Hepatocyte (in vitro differentiated cells): ENCODE results near the gene SLC5A4.

Experiments
- EZH2 ChIP-seq: fragments of 200-600 bp; sonication (generic); IDR thresholded peaks from 2 replicates; pipeline ENCODE4 v1.6.1; 2016; ENCODE audit warnings: antibody characterized with exemption, mild to moderate bottlenecking, borderline replicate concordance
- TF ChIP-seq, protein P1 (sequence below): fragments of 200-600 bp; sonication (generic); IDR thresholded peaks from 2 replicates; pipeline ENCODE4 v1.5.1; 2016; ENCODE audit warnings: antibody characterized with exemption, mild to moderate bottlenecking; ENCODE audit not compliant: poor library complexity

DNA sequence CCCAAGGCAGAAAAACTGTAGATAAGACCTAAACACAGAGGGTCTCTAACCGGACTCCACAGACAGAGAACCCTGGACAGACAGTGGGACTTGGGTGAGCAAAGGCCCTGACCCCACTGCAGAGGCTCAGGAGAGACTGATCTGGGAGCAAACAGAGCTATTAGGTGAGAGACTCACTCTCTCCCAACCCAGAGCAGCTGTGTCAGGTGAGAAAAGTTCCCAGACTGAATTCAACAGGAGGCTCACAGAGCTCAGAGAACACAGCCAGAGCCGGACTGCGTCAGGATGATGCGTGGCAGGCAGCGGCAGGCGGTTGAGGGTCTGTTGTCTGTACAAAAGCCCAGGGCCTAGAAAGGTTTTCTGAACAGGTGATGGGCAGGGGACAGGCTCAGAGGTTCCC is 55.8 kb downstream of the SLC5A4 start:
- no peak for TF ChIP-seq EZH2
- TF ChIP-seq, protein P1, sequence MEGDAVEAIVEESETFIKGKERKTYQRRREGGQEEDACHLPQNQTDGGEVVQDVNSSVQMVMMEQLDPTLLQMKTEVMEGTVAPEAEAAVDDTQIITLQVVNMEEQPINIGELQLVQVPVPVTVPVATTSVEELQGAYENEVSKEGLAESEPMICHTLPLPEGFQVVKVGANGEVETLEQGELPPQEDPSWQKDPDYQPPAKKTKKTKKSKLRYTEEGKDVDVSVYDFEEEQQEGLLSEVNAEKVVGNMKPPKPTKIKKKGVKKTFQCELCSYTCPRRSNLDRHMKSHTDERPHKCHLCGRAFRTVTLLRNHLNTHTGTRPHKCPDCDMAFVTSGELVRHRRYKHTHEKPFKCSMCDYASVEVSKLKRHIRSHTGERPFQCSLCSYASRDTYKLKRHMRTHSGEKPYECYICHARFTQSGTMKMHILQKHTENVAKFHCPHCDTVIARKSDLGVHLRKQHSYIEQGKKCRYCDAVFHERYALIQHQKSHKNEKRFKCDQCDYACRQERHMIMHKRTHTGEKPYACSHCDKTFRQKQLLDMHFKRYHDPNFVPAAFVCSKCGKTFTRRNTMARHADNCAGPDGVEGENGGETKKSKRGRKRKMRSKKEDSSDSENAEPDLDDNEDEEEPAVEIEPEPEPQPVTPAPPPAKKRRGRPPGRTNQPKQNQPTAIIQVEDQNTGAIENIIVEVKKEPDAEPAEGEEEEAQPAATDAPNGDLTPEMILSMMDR = no peak
